Peyer's patch (tissue), 4 donors: ENCODE measurements around the gene AHDC1.

Source experiments
- POLR2A ChIP-seq, 2 donors: fragments of 450-650 bp; IDR thresholded peaks; one replicate each; pipeline ENCODE4 v1.5.1; 2017; ENCODE audit warnings: antibody characterized with exemption in 2 of 2, mild to moderate bottlenecking in 2 of 2, moderate library complexity in 2 of 2
- TF ChIP-seq, protein P1 (sequence below), 6 experiments: fragments of 450-650 bp in 4 of 6; fragments of 200-600 bp in 2 of 6; sonication (generic) in 1 of 6; IDR thresholded peaks; one replicate each; pipeline ENCODE4 v1.5.1; 2017 to 2019; ENCODE audit warnings: antibody characterized with exemption in 6 of 6, mild to moderate bottlenecking in 3 of 6, moderate library complexity in 1 of 6

DNA sequence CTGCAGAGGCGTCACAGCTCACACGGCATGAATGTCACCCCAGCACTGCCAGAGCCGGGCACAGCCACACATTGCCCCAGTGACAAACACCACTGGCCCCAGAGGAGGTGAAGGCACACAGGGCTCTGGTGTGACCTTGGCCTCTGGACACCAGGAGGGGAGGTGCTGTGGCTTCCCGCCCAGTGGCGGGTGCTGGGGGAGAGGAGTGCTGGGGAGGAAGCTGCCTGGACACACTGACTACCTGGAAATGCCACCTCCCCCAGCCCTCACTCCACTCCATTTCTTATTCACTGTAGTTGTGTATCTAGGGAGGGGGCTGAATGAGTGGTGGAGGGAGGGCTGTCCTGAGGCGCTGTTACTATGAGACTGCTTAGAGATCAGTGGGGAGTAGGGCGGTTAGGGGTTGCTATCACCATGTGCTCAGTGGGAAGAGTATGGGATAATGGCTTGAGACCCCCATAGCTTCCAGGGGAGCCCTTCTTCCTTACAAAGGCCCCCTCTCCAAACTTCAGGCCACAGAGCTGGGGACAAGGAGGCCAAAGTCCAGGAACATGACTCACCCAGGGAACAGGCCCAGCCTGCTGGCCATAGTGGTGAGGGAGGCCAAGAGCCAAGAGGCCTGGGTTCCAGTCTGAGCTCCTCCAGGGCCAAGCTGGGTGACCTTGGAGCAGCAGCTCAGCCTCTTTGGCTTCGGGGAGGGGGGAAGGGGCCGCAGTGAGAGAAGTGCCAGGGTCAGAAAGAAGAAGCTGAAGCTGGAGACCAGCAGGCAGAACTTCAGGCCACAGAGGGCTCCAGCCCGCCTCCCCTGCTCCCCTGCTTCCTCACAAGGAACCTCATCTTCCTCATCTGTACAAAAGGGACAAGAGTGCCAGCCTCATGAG lies 40.1 kb downstream of the AHDC1 start:
- TF ChIP-seq, protein P1, sequence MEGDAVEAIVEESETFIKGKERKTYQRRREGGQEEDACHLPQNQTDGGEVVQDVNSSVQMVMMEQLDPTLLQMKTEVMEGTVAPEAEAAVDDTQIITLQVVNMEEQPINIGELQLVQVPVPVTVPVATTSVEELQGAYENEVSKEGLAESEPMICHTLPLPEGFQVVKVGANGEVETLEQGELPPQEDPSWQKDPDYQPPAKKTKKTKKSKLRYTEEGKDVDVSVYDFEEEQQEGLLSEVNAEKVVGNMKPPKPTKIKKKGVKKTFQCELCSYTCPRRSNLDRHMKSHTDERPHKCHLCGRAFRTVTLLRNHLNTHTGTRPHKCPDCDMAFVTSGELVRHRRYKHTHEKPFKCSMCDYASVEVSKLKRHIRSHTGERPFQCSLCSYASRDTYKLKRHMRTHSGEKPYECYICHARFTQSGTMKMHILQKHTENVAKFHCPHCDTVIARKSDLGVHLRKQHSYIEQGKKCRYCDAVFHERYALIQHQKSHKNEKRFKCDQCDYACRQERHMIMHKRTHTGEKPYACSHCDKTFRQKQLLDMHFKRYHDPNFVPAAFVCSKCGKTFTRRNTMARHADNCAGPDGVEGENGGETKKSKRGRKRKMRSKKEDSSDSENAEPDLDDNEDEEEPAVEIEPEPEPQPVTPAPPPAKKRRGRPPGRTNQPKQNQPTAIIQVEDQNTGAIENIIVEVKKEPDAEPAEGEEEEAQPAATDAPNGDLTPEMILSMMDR (IDR thresholded peaks at IDR 0.05) = no peak
- no peak for TF ChIP-seq POLR2A (IDR thresholded peaks at IDR 0.05)
